Measurements from ENCODE around the gene PSMB7. TPM values are rescaled to one million over a fixed set of nuclear protein-coding genes. Genes with fewer than 3 reads are reported as not detected.

The PSMB7 gene
- total and polyA plus RNA-seq, 2 of the 13 experiments (the other 11 are each of a cell fraction or from before 2014, with no cell fraction given) = 259 to 291 TPM

DNA sequence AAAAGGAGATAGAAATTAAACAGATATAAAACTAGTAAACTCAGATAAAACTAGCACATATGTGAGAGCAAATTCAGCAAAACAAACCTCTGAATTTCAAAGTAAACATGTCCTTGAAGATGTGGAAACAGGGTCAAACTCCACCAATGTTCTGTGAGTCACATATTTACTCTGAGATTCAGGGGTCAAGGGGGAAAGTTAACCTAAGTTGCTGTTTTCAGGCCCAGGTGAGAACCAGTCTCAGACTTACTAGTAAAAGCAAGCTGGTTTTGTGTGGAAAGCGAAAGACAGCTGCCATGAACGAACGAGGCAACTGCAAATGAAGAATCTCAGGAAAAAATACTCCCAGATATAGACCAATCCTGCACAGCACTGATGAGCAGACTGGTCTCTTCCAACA, 29.0 kb downstream of the PSMB7 start (continued):
- TF ChIP-seq ZNF138 (CRISPR knock-in tag; IDR thresholded peaks at IDR 0.05; ENCODE audit: low read depth) (no peak), ZNF225 (CRISPR knock-in tag; IDR thresholded peaks at IDR 0.05) (no peak), ISX (CRISPR knock-in tag; conservative IDR thresholded peaks at IDR 0.05) (no peak), MXD1 (CRISPR knock-in tag; IDR thresholded peaks at IDR 0.05) (no peak), NFRKB (IDR thresholded peaks at IDR 0.05) (no peak), KDM5B (CRISPR knock-in tag; IDR thresholded peaks at IDR 0.05; ENCODE audit: borderline replicate concordance) (no peak), KDM6A (CRISPR knock-in tag; IDR thresholded peaks at IDR 0.05; ENCODE audit: low read depth) (peak; percentile 92), ZNF136 (CRISPR knock-in tag; IDR thresholded peaks at IDR 0.05; ENCODE audit: low read depth) (no peak; the same call in 1 of the 2 replicates), ARNT (IDR thresholded peaks at IDR 0.05) (no peak), PAWR (CRISPR knock-in tag; IDR thresholded peaks at IDR 0.05; ENCODE audit: borderline replicate concordance) (no peak), POLR2G (IDR thresholded peaks at IDR 0.05; ENCODE audit: low read depth, low read length) (peak; percentile 45; the same call in 1 of the 2 replicates), AKAP8 (CRISPR knock-in tag; IDR thresholded peaks at IDR 0.05) (peak; percentile 49; the same call in 1 of the 2 replicates), MAFK (conservative IDR thresholded peaks at IDR 0.05 in 1 of 2, IDR thresholded peaks at IDR 0.05 in 1 of 2; ENCODE audit: low read length in 2 of 2) (peak; percentile 28 to 58), ZSCAN20 (CRISPR knock-in tag; IDR thresholded peaks at IDR 0.05; ENCODE audit: borderline replicate concordance) (no peak), MYNN (CRISPR knock-in tag; IDR thresholded peaks at IDR 0.05; ENCODE audit: low read depth) (no peak), ZNF773 (CRISPR knock-in tag; IDR thresholded peaks at IDR 0.05; ENCODE audit: borderline replicate concordance) (no peak), ONECUT2 (CRISPR knock-in tag; IDR thresholded peaks at IDR 0.05) (no peak), MIER3 (CRISPR knock-in tag; IDR thresholded peaks at IDR 0.05; ENCODE audit: borderline replicate concordance) (peak; percentile 93; the same call in 1 of the 2 replicates), PHF20 (CRISPR knock-in tag; IDR thresholded peaks at IDR 0.05) (no peak), ZNF800 (CRISPR knock-in tag; IDR thresholded peaks at IDR 0.05) (peak; percentile 67; the same call in 1 of the 2 replicates), CCDC6 (CRISPR knock-in tag; IDR thresholded peaks at IDR 0.05) (peak; percentile 61; the same call in 1 of the 2 replicates), GATAD2A (CRISPR knock-in tag; IDR thresholded peaks at IDR 0.05) (peak; percentile 99), ZNF160 (CRISPR knock-in tag; IDR thresholded peaks at IDR 0.05) (peak; percentile 86), TMF1 (CRISPR knock-in tag; IDR thresholded peaks at IDR 0.05; ENCODE audit: low read depth) (no peak), ZNF335 (CRISPR knock-in tag; IDR thresholded peaks at IDR 0.05) (0 out of 2 replicates have a peak, but pooled peaks have one; percentile 48)
- TF ChIP-seq, protein P1, sequence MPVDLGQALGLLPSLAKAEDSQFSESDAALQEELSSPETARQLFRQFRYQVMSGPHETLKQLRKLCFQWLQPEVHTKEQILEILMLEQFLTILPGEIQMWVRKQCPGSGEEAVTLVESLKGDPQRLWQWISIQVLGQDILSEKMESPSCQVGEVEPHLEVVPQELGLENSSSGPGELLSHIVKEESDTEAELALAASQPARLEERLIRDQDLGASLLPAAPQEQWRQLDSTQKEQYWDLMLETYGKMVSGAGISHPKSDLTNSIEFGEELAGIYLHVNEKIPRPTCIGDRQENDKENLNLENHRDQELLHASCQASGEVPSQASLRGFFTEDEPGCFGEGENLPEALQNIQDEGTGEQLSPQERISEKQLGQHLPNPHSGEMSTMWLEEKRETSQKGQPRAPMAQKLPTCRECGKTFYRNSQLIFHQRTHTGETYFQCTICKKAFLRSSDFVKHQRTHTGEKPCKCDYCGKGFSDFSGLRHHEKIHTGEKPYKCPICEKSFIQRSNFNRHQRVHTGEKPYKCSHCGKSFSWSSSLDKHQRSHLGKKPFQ (CRISPR knock-in tag; IDR thresholded peaks at IDR 0.05; ENCODE audit: insufficient replicate concordance) = no peak
- TF ChIP-seq, protein P2, sequence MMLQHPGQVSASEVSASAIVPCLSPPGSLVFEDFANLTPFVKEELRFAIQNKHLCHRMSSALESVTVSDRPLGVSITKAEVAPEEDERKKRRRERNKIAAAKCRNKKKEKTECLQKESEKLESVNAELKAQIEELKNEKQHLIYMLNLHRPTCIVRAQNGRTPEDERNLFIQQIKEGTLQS (CRISPR knock-in tag; IDR thresholded peaks at IDR 0.05) = peak; percentile 89
- TF ChIP-seq, protein P3, sequence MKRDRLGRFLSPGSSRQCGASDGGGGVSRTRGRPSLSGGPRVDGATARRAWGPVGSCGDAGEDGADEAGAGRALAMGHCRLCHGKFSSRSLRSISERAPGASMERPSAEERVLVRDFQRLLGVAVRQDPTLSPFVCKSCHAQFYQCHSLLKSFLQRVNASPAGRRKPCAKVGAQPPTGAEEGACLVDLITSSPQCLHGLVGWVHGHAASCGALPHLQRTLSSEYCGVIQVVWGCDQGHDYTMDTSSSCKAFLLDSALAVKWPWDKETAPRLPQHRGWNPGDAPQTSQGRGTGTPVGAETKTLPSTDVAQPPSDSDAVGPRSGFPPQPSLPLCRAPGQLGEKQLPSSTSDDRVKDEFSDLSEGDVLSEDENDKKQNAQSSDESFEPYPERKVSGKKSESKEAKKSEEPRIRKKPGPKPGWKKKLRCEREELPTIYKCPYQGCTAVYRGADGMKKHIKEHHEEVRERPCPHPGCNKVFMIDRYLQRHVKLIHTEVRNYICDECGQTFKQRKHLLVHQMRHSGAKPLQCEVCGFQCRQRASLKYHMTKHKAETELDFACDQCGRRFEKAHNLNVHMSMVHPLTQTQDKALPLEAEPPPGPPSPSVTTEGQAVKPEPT (CRISPR knock-in tag; IDR thresholded peaks at IDR 0.05; ENCODE audit: low read depth) = no peak
